Measurements from ENCODE around the gene MYO7B.
"Not testable (repeated sequence)": the region's sequence is repeated elsewhere in the genome, so short reads cannot be mapped to it uniquely, and the experiment has no call there.

Gene MYO7B

DNA sequence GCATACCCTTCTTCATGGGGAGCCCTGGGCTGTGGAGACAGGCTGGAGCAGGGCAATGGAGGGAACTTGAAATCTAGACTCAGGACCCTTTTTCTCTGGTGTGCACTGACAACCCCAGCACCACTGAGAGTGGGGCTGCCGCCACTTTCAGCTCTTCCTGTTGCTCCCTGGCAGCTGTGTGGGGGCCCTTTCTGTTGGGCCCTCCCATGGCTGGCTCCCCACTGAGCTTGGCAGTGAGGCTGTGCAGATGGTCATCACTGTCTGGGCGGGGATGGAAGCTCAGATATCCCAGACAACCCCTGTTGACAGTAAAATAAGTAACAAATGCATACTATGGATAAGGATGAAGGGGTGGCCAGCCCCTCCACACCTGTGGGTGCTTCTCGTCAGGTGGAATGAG is 6.7 kb downstream of the MYO7B start:
- TF ChIP-seq POLR2AphosphoS5 (IDR thresholded peaks at IDR 0.05; ENCODE audit: low read depth) (no peak), GABPA (IDR thresholded peaks at IDR 0.05; ENCODE audit: low read depth) (no peak), SPI1 (IDR thresholded peaks at IDR 0.05; ENCODE audit: borderline replicate concordance, low read depth) (no peak)
- TF ChIP-seq, protein P1, sequence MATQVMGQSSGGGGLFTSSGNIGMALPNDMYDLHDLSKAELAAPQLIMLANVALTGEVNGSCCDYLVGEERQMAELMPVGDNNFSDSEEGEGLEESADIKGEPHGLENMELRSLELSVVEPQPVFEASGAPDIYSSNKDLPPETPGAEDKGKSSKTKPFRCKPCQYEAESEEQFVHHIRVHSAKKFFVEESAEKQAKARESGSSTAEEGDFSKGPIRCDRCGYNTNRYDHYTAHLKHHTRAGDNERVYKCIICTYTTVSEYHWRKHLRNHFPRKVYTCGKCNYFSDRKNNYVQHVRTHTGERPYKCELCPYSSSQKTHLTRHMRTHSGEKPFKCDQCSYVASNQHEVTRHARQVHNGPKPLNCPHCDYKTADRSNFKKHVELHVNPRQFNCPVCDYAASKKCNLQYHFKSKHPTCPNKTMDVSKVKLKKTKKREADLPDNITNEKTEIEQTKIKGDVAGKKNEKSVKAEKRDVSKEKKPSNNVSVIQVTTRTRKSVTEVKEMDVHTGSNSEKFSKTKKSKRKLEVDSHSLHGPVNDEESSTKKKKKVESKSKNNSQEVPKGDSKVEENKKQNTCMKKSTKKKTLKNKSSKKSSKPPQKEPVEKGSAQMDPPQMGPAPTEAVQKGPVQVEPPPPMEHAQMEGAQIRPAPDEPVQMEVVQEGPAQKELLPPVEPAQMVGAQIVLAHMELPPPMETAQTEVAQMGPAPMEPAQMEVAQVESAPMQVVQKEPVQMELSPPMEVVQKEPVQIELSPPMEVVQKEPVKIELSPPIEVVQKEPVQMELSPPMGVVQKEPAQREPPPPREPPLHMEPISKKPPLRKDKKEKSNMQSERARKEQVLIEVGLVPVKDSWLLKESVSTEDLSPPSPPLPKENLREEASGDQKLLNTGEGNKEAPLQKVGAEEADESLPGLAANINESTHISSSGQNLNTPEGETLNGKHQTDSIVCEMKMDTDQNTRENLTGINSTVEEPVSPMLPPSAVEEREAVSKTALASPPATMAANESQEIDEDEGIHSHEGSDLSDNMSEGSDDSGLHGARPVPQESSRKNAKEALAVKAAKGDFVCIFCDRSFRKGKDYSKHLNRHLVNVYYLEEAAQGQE (IDR thresholded peaks at IDR 0.05; ENCODE audit: insufficient replicate concordance, low read depth), result no peak
- TF ChIP-seq, protein P2, sequence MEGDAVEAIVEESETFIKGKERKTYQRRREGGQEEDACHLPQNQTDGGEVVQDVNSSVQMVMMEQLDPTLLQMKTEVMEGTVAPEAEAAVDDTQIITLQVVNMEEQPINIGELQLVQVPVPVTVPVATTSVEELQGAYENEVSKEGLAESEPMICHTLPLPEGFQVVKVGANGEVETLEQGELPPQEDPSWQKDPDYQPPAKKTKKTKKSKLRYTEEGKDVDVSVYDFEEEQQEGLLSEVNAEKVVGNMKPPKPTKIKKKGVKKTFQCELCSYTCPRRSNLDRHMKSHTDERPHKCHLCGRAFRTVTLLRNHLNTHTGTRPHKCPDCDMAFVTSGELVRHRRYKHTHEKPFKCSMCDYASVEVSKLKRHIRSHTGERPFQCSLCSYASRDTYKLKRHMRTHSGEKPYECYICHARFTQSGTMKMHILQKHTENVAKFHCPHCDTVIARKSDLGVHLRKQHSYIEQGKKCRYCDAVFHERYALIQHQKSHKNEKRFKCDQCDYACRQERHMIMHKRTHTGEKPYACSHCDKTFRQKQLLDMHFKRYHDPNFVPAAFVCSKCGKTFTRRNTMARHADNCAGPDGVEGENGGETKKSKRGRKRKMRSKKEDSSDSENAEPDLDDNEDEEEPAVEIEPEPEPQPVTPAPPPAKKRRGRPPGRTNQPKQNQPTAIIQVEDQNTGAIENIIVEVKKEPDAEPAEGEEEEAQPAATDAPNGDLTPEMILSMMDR (IDR thresholded peaks at IDR 0.05; ENCODE audit: insufficient read depth, low read length), result no peak
- Histone ChIP-seq H3K27me3 (ENCODE audit: insufficient read depth, poor library complexity, severe bottlenecking) (no peaks in the 10 kb centered on the region), H3K27ac (replicated peaks) (no peak overlapping the region), H3K4me3 (replicated peaks; ENCODE audit: insufficient read depth, low read length) (no peak overlapping the region)
- no peak for DNase-seq (ENCODE audit: low read depth in 1 of 2, low spot score in 1 of 2)

DNA sequence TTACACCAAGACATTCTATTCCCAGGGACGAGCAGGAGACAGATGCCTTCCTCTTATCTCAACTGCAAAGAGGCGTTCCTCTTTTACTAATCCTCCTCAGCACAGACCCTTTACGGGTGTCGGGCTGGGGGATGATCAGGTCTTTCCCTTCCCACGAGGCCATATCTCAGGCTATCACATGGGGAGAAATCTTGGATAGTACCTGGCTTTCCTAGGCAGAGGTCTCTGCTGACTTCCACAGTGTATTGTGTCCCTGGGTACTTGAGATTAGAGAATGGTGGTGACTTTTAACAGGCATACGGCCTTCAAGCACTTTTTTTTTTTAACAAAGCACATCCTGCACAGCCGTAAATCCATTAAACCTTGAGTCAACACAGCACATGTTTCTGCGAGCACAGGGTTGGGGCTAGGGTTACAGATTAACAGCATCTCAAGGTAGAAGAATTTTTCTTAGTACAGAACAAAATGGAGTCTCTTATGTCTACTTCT is 7.6 kb downstream of the MYO7B start:
- not testable (repeated sequence) for DNase-seq (ENCODE audit: low read depth in 1 of 2, low spot score in 1 of 2); H3K27me3 ChIP-seq (ENCODE audit: insufficient read depth, poor library complexity, severe bottlenecking); H3K4me3 ChIP-seq (replicated peaks; ENCODE audit: insufficient read depth, low read length); H3K27ac ChIP-seq (replicated peaks)
- peak; percentile 72; the same call in 1 of the 2 replicates for TF ChIP-seq SPI1 (IDR thresholded peaks at IDR 0.05; ENCODE audit: borderline replicate concordance, low read depth)

DNA sequence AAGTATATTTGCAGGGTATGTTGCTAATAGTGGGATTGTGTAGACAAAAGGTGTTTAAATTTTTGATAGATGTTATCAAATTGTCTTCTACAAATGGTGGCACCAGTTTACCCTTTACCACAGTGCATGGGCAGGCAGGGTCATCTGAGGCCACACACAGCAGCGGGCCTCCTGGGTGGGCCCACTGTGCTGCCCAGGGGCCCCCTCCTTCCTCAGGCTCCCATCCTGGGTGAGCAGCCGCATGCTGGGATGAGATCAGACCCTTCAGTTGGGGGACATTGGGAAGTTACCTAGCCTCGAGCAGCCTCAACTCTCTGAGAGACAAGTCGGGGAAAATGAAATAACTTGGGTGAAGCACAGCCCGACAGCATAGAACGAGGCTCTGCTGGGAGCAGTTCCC is 9.7 kb downstream of the MYO7B start:
- TF ChIP-seq SPI1 (IDR thresholded peaks at IDR 0.05; ENCODE audit: borderline replicate concordance, low read depth) (peak; percentile 6; the same call in 1 of the 2 replicates), POLR2AphosphoS5 (IDR thresholded peaks at IDR 0.05; ENCODE audit: low read depth) (no peak), GABPA (IDR thresholded peaks at IDR 0.05; ENCODE audit: low read depth) (no peak)
- TF ChIP-seq, protein P1 (IDR thresholded peaks at IDR 0.05; ENCODE audit: insufficient replicate concordance, low read depth), result no peak
- TF ChIP-seq, protein P2 (IDR thresholded peaks at IDR 0.05; ENCODE audit: insufficient read depth, low read length), result no peak
- H3K27me3 ChIP-seq (ENCODE audit: insufficient read depth, poor library complexity, severe bottlenecking), result no peaks in the 10 kb centered on the region
- no peak overlapping the region for H3K27ac ChIP-seq (replicated peaks)
- DNase-seq (ENCODE audit: low read depth in 1 of 2, low spot score in 1 of 2), result no peak
- H3K4me3 ChIP-seq (replicated peaks; ENCODE audit: insufficient read depth, low read length), result no peak overlapping the region

DNA sequence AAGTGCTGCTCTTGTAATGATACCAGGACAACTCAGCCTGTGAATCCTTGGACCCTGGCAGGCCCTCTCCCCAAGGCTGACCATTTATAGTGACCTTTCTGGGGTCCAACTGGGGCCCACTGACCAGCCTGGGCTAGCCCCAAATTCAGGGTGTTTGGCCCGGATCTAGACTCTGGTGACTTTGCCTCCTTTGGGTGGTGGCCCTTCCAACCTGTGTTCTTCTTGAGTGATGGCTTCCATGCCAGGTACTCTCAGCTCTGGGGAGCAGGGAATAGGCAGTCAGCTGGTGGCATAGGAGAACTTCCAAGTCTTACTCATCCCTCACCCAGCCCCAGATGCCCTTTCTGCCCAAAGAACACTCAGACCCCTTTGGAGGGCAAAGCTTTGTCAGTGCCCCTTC is 10.3 kb downstream of the MYO7B start:
- Histone ChIP-seq H3K27ac (replicated peaks) (no peak overlapping the region), H3K4me3 (replicated peaks; ENCODE audit: insufficient read depth, low read length) (no peak overlapping the region), H3K27me3 (ENCODE audit: insufficient read depth, poor library complexity, severe bottlenecking) (no peaks in the 10 kb centered on the region)
- TF ChIP-seq POLR2AphosphoS5 (IDR thresholded peaks at IDR 0.05; ENCODE audit: low read depth) (no peak), SPI1 (IDR thresholded peaks at IDR 0.05; ENCODE audit: borderline replicate concordance, low read depth) (no peak)
- DNase-seq (ENCODE audit: low read depth in 1 of 2, low spot score in 1 of 2), result no peak

DNA sequence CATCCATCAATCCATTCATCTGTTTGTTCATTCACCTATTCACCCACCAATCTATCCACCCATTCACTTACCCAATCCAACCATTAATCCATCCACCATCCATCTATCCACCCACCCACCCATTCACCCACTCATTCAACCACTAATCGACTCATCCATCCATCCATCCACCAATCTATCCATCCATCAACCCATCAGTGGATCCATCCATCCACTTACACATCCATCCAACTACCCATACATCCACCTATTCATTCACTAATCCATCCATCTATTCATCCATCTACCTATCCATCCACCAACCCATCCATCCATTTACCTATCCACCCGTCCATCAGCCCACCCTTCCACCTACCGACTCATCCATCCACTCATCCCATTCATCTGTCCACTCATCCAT is 11.3 kb downstream of the MYO7B start:
- TF ChIP-seq POLR2AphosphoS5 (IDR thresholded peaks at IDR 0.05; ENCODE audit: low read depth) (no peak), GABPA (IDR thresholded peaks at IDR 0.05; ENCODE audit: low read depth) (no peak), SPI1 (IDR thresholded peaks at IDR 0.05; ENCODE audit: borderline replicate concordance, low read depth) (no peak)
- TF ChIP-seq, protein P2 (IDR thresholded peaks at IDR 0.05; ENCODE audit: insufficient read depth, low read length), result no peak
- TF ChIP-seq, protein P1 (IDR thresholded peaks at IDR 0.05; ENCODE audit: insufficient replicate concordance, low read depth), result no peak
- no peak for DNase-seq (ENCODE audit: low read depth in 1 of 2, low spot score in 1 of 2)
- Histone ChIP-seq H3K4me3 (replicated peaks; ENCODE audit: insufficient read depth, low read length) (no peak overlapping the region), H3K27me3 (ENCODE audit: insufficient read depth, poor library complexity, severe bottlenecking) (no peaks in the 10 kb centered on the region), H3K27ac (replicated peaks) (no peak overlapping the region)
